CD4-positive, alpha-beta T cell treated with Interleukin-4 for 1 hour (primary cell): ENCODE data around the gene SHE.

Experiments used
- DNase-seq, 2 donors: peaks; one replicate each; pipeline ENCODE4 v3.0.0-alpha.2; 2020 to 2022

SHE gene

DNA sequence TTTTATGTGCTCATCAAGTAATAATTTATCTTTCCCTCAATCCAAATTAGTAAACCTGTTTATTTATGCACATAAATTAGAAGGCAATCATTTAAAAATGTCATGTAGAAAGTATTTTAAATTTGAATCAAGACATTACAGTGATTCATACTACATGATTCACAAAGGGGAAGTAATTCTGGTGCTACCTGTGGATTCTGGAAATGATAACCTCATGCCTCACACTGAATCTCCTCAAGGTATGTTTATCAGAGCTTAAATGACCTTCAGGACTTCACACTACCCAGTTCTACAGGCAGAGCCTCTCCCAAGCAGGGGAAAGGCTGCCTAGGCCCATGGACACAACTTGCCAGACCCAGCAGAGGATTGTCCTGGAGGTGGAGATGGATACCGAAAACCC is 25.4 kb downstream of the SHE start:
- no peak for DNase-seq

DNA sequence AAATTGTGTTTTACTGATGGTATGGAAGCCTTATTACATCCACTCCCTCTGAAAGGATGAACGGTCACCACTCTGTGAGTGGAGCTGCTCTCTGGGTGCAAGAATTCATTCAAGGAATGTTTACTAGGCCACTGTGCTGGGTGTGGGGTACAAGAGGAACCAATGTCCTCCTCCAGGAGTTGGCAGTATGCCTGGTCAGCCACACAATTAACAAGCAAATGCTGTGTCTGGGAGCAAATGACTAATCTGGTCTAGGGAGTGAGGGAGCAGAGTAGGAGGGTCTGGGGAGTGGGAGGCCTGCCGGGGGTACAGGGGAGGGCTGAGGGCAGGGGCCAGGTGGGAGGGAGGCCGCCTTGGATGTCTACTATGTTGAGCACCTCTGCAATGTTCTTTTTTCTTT is 27.4 kb downstream of the SHE start:
- no peak for DNase-seq

DNA sequence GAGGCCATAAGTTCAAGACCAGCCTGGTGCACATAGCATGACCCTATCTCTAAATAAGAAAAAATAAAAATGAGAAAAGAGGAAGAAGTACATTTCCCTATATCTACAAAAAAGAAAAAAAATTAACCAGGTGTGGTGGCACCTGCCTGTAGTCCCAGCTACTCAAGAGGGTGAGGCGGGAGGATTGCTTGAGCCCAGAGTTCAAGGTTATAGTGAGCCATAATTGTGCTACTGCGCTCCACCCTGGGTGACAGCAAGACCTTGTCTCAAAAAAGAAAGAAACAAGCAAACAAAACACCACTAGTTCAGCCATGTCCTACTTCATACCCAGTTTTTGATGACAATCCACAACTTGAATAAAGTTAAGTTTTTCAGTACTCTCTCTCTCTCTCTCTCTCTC is 30.9 kb downstream of the SHE start:
- no peak for DNase-seq

DNA sequence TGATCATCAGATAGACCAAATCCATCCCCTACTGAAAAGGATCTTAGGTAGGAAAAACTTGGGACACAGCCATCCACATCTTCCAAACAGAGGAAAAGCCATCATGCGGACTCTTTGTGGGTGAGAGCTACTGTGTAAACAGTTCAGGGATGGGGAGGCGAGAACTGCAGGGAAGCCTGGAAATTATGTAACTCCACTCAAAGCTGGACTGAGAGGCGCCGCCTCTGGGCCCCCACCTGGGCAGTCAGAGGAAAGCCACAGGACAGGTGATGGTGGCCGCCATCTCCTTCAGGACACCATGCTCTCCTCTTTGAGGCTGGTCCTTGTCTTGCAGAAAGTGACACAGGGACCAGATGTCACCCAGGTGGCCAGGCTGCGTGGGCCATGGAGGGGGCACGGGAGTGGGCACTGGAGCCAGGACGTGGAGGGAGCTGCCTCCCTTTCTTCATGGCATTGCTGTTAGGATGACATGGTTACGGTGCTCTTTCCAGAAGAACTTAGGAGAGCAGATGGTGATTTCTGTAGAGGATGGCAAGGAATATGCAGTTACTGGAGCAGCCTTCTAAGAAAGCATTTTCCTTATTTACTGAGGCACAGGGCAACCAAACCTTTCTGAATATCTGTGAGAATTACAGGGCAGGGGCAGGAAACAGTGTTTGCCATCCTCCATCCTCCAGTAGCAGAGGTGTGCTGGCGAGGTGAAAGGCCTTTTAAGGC is 32.2 kb downstream of the SHE start:
- no peak for DNase-seq

DNA sequence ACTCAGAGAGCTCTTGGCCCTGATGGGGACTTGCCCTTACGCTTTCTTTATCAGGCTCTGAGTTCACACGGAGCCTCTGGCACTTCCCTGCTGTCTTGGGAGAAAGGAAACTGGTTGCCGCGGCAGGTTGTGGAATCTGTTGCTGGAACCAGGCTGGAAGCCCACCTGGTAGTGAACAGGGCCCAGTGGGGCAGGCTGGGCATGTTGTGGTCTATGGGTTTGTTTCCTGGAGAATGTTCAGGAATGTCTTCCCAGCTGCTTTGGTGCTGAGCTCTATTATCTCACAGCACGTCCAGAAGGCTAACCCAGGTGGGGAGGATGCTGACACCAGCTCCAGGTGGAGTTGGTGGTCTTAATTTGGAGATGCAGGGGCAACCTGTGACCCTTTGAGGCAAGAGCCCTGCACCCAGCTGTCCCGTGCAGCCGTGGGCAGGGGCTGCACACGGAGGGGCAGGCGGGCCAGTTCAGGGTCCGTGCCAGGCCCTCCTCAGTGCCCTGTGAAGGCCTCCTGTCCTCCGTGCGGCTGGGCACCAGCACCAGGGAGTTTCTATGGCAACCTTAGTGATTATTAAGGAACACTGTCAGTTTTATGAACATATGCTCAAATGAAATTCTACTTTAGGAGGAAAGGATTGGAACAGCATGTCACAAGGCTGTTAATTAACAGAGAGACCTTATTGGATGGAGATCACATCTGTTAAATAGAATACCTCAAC is 33.5 kb downstream of the SHE start:
- DNase-seq: no peak

- peak in 1 of 2 donors; percentile 45 for DNase-seq
Observed at GRCh38 chr1:154467434-154468102, 34.6 kb downstream of the SHE start.

- DNase-seq: peak in 1 of 2 donors; percentile 28
Observed at GRCh38 chr1:154466921-154467417, 35.2 kb downstream of the SHE start.

- DNase-seq: peak in 1 of 2 donors; percentile 18
Observed at GRCh38 chr1:154466206-154466605, 36.0 kb downstream of the SHE start.

GRCh38 chr1:154465621-154466195 is 36.5 kb downstream of the SHE start:
- no peak for DNase-seq

GRCh38 chr1:154463512-154463990 is 38.7 kb downstream of the SHE start:
- peak; percentile 53 to 79 for DNase-seq

GRCh38 chr1:154460695-154461260 is 41.4 kb downstream of the SHE start:
- DNase-seq: no peak

DNA sequence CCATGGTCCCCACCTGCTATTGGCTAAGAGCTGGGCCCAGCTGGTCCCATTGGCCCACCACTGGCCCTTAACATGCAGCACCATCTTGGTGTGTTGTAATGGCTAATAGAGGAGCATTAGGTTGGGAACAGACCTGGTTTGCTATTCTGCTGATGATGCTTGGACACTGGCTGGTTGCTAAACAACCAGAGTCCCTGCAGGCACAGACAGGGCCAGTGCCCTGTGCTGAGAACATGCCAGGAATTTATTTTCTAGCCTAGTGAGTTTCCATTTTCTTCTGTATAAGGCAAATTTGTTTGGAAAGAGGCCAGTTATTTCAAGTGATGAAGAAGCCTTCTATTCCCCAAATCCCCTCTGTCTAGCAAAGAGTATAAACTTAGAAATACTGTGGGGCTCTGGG is 43.1 kb downstream of the SHE start:
- no peak for DNase-seq

DNA sequence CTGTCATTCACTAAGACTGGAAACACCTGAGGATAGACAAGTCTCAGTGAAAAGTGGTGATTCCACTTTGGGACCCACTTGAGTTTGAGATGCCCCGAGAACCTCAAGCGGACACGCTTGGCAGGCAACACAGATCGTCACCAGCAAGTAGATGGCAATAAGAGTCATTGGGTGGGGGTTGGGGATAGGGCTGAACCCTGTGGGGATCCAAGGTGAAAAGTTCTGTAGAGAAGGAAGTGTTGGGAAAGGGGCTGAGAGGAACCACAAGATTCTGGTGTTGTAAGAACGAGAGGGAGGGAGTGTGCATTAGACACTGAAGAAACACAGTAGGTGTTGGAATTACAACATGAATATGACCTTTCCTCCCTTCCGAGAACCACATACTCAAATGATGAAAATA is 45.6 kb downstream of the SHE start:
- peak in 1 of 2 donors; percentile 31 for DNase-seq

DNA sequence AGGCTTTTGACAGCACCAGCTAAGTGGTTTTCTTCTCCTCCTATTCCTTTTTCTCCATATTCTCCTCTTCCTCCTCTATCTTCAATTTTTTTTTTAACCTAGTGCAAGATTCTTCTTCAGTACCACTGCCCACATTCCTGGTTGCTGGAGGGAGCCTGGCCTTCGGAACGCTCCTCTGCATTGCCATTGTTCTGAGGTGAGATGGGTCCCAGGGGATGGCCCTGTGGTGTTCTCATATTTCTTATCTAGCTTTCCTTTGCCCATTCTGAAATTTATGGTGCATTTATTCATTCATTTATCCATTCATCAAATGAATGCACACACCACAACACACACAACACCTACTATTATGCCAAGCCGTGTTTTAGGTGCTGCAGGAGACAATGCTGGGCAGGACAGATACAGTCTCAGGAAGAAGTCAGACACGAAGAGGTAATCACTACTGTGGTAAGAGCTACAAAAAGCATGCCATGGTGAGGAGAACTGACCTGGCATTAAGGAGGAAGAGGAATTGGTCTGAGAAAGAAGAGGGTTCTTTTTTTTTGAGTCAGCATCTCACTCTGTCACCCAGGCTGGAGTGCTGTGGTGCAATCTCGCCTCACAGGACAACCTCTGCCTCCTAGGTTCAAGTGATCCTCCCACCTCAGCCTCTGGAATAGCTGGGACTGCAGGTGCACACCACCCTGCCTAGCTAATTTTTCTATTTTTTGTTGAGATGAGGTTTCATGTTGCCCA is 47.7 kb downstream of the SHE start:
- peak in 1 of 2 donors; percentile 17 for DNase-seq

- no peak for DNase-seq
Observed at GRCh38 chr1:154453574-154454352, 48.4 kb downstream of the SHE start.

GRCh38 chr1:154453161-154453560 is 49.1 kb downstream of the SHE start:
- DNase-seq: no peak

- DNase-seq: no peak
Observed at GRCh38 chr1:154448331-154448811, 53.8 kb downstream of the SHE start.

- DNase-seq: no peak
Observed at GRCh38 chr1:154446789-154447188, 55.4 kb downstream of the SHE start.

GRCh38 chr1:154446292-154446691 is 55.9 kb downstream of the SHE start:
- DNase-seq: no peak

- peak; percentile 36 to 52 for DNase-seq
Observed at GRCh38 chr1:154445040-154445472, 57.2 kb downstream of the SHE start.
